CD4-positive, alpha-beta T cell treated with Interleukin-6 for 4 hours (primary cell): Measurements from ENCODE around the gene COPZ1.
A peak's percentile ranks its signal among the peaks of the same experiment; 100 is the strongest.
"Not testable (repeated sequence)": the region's sequence is repeated elsewhere in the genome, so short reads cannot be mapped to it uniquely, and the experiment has no call there.

ENCODE experiments used
- DNase-seq: peaks from one replicate; pipeline ENCODE4 v3.0.0-alpha.2; 2020; ENCODE audit warnings: mixed read lengths

Gene COPZ1

GRCh38 chr12:54324617-54325441 is at the start of gene COPZ1:
Gene COPZ1 (plus strand): TSS chr12:54325131. CDS start chr12:54325164, 33 bp downstream.
- peak; percentile 95 for DNase-seq

GRCh38 chr12:54276368-54276767 is 48.6 kb upstream of the COPZ1 start:
- no peak for DNase-seq

GRCh38 chr12:54277823-54278276 is 47.1 kb upstream of the COPZ1 start:
- DNase-seq, result no peak

GRCh38 chr12:54279227-54279631 is 45.7 kb upstream of the COPZ1 start:
- DNase-seq, result no peak

- peak; percentile 100 for DNase-seq
Measured at GRCh38 chr12:54279632-54280467, 45.1 kb upstream of the COPZ1 start, which contains the start of gene CBX5. Gene CBX5 (minus strand): TSS chr12:54280122. CDS start chr12:54257650, 22,472 bp downstream.

GRCh38 chr12:54280468-54281260 is 44.3 kb upstream of the COPZ1 start, which contains the start of gene HNRNPA1:
Gene HNRNPA1 (plus strand): TSS chr12:54280726. CDS start chr12:54280808, 82 bp downstream.
- peak; percentile 94 for DNase-seq

- DNase-seq, result not testable (repeated sequence)
Measured at GRCh38 chr12:54281261-54281638, 43.7 kb upstream of the COPZ1 start.

- not testable (repeated sequence) for DNase-seq
Measured at GRCh38 chr12:54281694-54282093, 43.2 kb upstream of the COPZ1 start.

GRCh38 chr12:54282949-54283593 is 41.9 kb upstream of the COPZ1 start:
- peak; percentile 10 for DNase-seq

GRCh38 chr12:54284070-54284780 is 40.7 kb upstream of the COPZ1 start:
- not testable (repeated sequence) for DNase-seq

GRCh38 chr12:54285150-54286041 is 39.5 kb upstream of the COPZ1 start:
- DNase-seq, result no peak

- DNase-seq, result no peak
Measured at GRCh38 chr12:54286042-54287030, 38.6 kb upstream of the COPZ1 start.

- DNase-seq, result no peak
Measured at GRCh38 chr12:54287261-54288157, 37.4 kb upstream of the COPZ1 start.

GRCh38 chr12:54292083-54292930 is 32.6 kb upstream of the COPZ1 start:
- DNase-seq, result no peak

- no peak for DNase-seq
Measured at GRCh38 chr12:54292931-54293241, 32.0 kb upstream of the COPZ1 start.

GRCh38 chr12:54294152-54294952 is 30.6 kb upstream of the COPZ1 start:
- peak; percentile 70 for DNase-seq
